ENCODE measurements around the gene CKAP4.

The CKAP4 gene

GRCh38 chr12:106239951-106240335, 7.9 kb downstream of the CKAP4 start:
- DNase-seq = no peak

GRCh38 chr12:106239241-106239950, 8.4 kb downstream of the CKAP4 start:
- no peak for DNase-seq

- no peak for DNase-seq
Measured at GRCh38 chr12:106238146-106238545, 9.7 kb downstream of the CKAP4 start.

GRCh38 chr12:106235770-106236169, 12.1 kb downstream of the CKAP4 start:
- no peak for DNase-seq

- no peak for DNase-seq
Measured at GRCh38 chr12:106234449-106234848, 13.4 kb downstream of the CKAP4 start.

GRCh38 chr12:106233011-106233410, 14.8 kb downstream of the CKAP4 start:
- no peak for DNase-seq

- no peak for DNase-seq
Measured at GRCh38 chr12:106229036-106229591, 18.7 kb downstream of the CKAP4 start.

GRCh38 chr12:106228320-106228710, 19.5 kb downstream of the CKAP4 start:
- DNase-seq = no peak

- DNase-seq = no peak
Measured at GRCh38 chr12:106227641-106228319, 20.0 kb downstream of the CKAP4 start.

- DNase-seq = no peak
Measured at GRCh38 chr12:106226884-106227640, 20.8 kb downstream of the CKAP4 start.

- no peak for DNase-seq
Measured at GRCh38 chr12:106224355-106224706, 23.5 kb downstream of the CKAP4 start.

GRCh38 chr12:106223485-106224354, 24.1 kb downstream of the CKAP4 start:
- DNase-seq = no peak

GRCh38 chr12:106220536-106220935, 27.3 kb downstream of the CKAP4 start:
- DNase-seq = no peak

- DNase-seq = no peak
Measured at GRCh38 chr12:106219043-106219442, 28.8 kb downstream of the CKAP4 start.

GRCh38 chr12:106217706-106218105, 30.1 kb downstream of the CKAP4 start:
- no peak for DNase-seq

GRCh38 chr12:106214571-106214970, 33.2 kb downstream of the CKAP4 start:
- no peak for DNase-seq

- no peak for DNase-seq
Measured at GRCh38 chr12:106213662-106214061, 34.2 kb downstream of the CKAP4 start.

- peak; percentile 5 for DNase-seq
Measured at GRCh38 chr12:106211973-106212372, 35.8 kb downstream of the CKAP4 start.

- DNase-seq = peak; percentile 52
Measured at GRCh38 chr12:106205208-106206069, 42.4 kb downstream of the CKAP4 start.

GRCh38 chr12:106204312-106204711, 43.5 kb downstream of the CKAP4 start:
- no peak for DNase-seq

- DNase-seq = no peak
Measured at GRCh38 chr12:106197906-106198623, 49.8 kb downstream of the CKAP4 start.
